Measurements from ENCODE around the gene CHD1. TPM values are rescaled to one million over a fixed set of nuclear protein-coding genes. Genes with fewer than 3 reads are reported as not detected.

The CHD1 gene
- total and polyA plus RNA-seq, 2 donors (not counting 1 experiment from before 2014, with no cell fraction given) = 18.2 to 48.4 TPM

GRCh38 chr5:98963019-98963418 lies 34.2 kb upstream of the CHD1 start:
- DNase-seq (ENCODE audit: low read depth in 2 of 2) = no peak
- Histone ChIP-seq H3K4me2 (ENCODE audit: extremely low read depth, insufficient read depth, low read length) (no peak overlapping the region), H3K27me3 (ENCODE audit: control insufficient read depth, insufficient read depth, low read length) (no peaks in the 10 kb centered on the region), H3K36me3 (ENCODE audit: control insufficient read depth, insufficient read depth, low read length) (no peaks in the 10 kb centered on the region), H3K4me1 (ENCODE audit: control insufficient read depth, extremely low read depth, insufficient read depth, low read length) (no peaks in the 10 kb centered on the region), H3K27ac (ENCODE audit: insufficient read depth, low read length) (no peak overlapping the region), H2AFZ (ENCODE audit: low read length) (no peak overlapping the region), H3K9ac (ENCODE audit: insufficient read depth, low read length) (no peak overlapping the region), H3K9me3 (ENCODE audit: control insufficient read depth, insufficient read depth, low read depth, low read length) (no peaks in the 10 kb centered on the region), H3K4me3 (replicated peaks in 1 of 4; ENCODE audit: control extremely low read depth in 1 of 4, insufficient read depth in 1 of 4, low read depth in 3 of 4, low read length in 4 of 4) (no peak overlapping the region), H3K79me2 (ENCODE audit: control insufficient read depth, insufficient read depth, low read length) (no peaks in the 10 kb centered on the region), H4K20me1 (ENCODE audit: control insufficient read depth, extremely low read depth, insufficient read depth, low read length) (no peaks in the 10 kb centered on the region)
- TF ChIP-seq CTCF (conservative IDR thresholded peaks at IDR 0.05 in 1 of 2, IDR thresholded peaks at IDR 0.05 in 1 of 2; ENCODE audit: low read depth in 1 of 2, low read length in 2 of 2) (no peak), EZH2 (IDR thresholded peaks at IDR 0.05; ENCODE audit: low read length, missing control alignments) (no peak)

GRCh38 chr5:98962587-98962986 lies 33.8 kb upstream of the CHD1 start:
- Histone ChIP-seq H4K20me1 (ENCODE audit: control insufficient read depth, extremely low read depth, insufficient read depth, low read length) (no peaks in the 10 kb centered on the region), H3K9ac (ENCODE audit: insufficient read depth, low read length) (no peak overlapping the region), H3K4me1 (ENCODE audit: control insufficient read depth, extremely low read depth, insufficient read depth, low read length) (no peaks in the 10 kb centered on the region), H2AFZ (ENCODE audit: low read length) (no peak overlapping the region), H3K4me3 (replicated peaks in 1 of 4; ENCODE audit: control extremely low read depth in 1 of 4, insufficient read depth in 1 of 4, low read depth in 3 of 4, low read length in 4 of 4) (no peak overlapping the region), H3K4me2 (ENCODE audit: extremely low read depth, insufficient read depth, low read length) (no peak overlapping the region), H3K27me3 (ENCODE audit: control insufficient read depth, insufficient read depth, low read length) (no peaks in the 10 kb centered on the region), H3K27ac (ENCODE audit: insufficient read depth, low read length) (no peak overlapping the region), H3K36me3 (ENCODE audit: control insufficient read depth, insufficient read depth, low read length) (no peaks in the 10 kb centered on the region), H3K9me3 (ENCODE audit: control insufficient read depth, insufficient read depth, low read depth, low read length) (no peaks in the 10 kb centered on the region), H3K79me2 (ENCODE audit: control insufficient read depth, insufficient read depth, low read length) (no peaks in the 10 kb centered on the region)
- no peak for DNase-seq (ENCODE audit: low read depth in 2 of 2)
- TF ChIP-seq CTCF (conservative IDR thresholded peaks at IDR 0.05 in 1 of 2, IDR thresholded peaks at IDR 0.05 in 1 of 2; ENCODE audit: low read depth in 1 of 2, low read length in 2 of 2) (no peak), EZH2 (IDR thresholded peaks at IDR 0.05; ENCODE audit: low read length, missing control alignments) (no peak)

- no peaks in the 10 kb centered on the region for H3K36me3 ChIP-seq (ENCODE audit: control insufficient read depth, insufficient read depth, low read length)
- no peaks in the 10 kb centered on the region for H3K9me3 ChIP-seq (ENCODE audit: control insufficient read depth, insufficient read depth, low read depth, low read length)
- no peak overlapping the region for H2AFZ ChIP-seq (ENCODE audit: low read length)
- no peak for TF ChIP-seq EZH2 (IDR thresholded peaks at IDR 0.05; ENCODE audit: low read length, missing control alignments)
- no peak overlapping the region for H3K9ac ChIP-seq (ENCODE audit: insufficient read depth, low read length)
- H3K4me1 ChIP-seq (ENCODE audit: control insufficient read depth, extremely low read depth, insufficient read depth, low read length) = no peaks in the 10 kb centered on the region
- DNase-seq (ENCODE audit: low read depth in 2 of 2) = no peak
- H3K79me2 ChIP-seq (ENCODE audit: control insufficient read depth, insufficient read depth, low read length) = no peaks in the 10 kb centered on the region
- H4K20me1 ChIP-seq (ENCODE audit: control insufficient read depth, extremely low read depth, insufficient read depth, low read length) = no peaks in the 10 kb centered on the region
- no peak overlapping the region for H3K27ac ChIP-seq (ENCODE audit: insufficient read depth, low read length)
- no peak overlapping the region for H3K4me3 ChIP-seq (replicated peaks in 1 of 4; ENCODE audit: control extremely low read depth in 1 of 4, insufficient read depth in 1 of 4, low read depth in 3 of 4, low read length in 4 of 4)
- H3K27me3 ChIP-seq (ENCODE audit: control insufficient read depth, insufficient read depth, low read length) = no peaks in the 10 kb centered on the region
- H3K4me2 ChIP-seq (ENCODE audit: extremely low read depth, insufficient read depth, low read length) = no peak overlapping the region
Observed at GRCh38 chr5:98961665-98962344, 33.0 kb upstream of the CHD1 start.
